Suprapubic skin (tissue), 4 donors: ENCODE results near the gene DIP2C. TPM values are rescaled to one million over a fixed set of nuclear protein-coding genes. Genes with fewer than 3 reads are reported as not detected.

Source experiments
- DNase-seq, 2 donors: peaks; one replicate each; pipeline ENCODE4 v3.0.0-alpha.2; 2019; ENCODE audit warnings: low spot score in 2 of 2
- H3K27ac ChIP-seq: fragments of 200-600 bp; sonication (generic); one replicate; pipeline ENCODE4 v1.5.1; 2019
- H3K27me3 ChIP-seq: fragments of 200-600 bp; sonication (generic); one replicate; pipeline ENCODE4 v1.5.1; 2019
- H3K36me3 ChIP-seq: fragments of 200-600 bp; sonication (generic); one replicate; pipeline ENCODE4 v1.5.1; 2019
- H3K4me1 ChIP-seq: fragments of 200-600 bp; sonication (generic); one replicate; pipeline ENCODE4 v1.5.1; 2019
- H3K4me3 ChIP-seq: fragments of 200-600 bp; sonication (generic); one replicate; pipeline ENCODE4 v1.5.1; 2019; ENCODE audit warnings: mild to moderate bottlenecking
- H3K9me3 ChIP-seq: fragments of 200-600 bp; sonication (generic); one replicate; pipeline ENCODE4 v1.5.1; 2019
- EP300 ChIP-seq: sonication (generic); formaldehyde crosslinking; IDR thresholded peaks from one replicate; pipeline ENCODE4 v1.6.1; 2017; ENCODE audit warnings: antibody characterized with exemption
- POLR2A ChIP-seq, 2 donors: fragments of 450-650 bp; IDR thresholded peaks; one replicate each; pipeline ENCODE4 v1.6.1; 2017; ENCODE audit warnings: antibody characterized with exemption in 2 of 2, mild to moderate bottlenecking in 2 of 2, moderate library complexity in 2 of 2
- POLR2AphosphoS5 ChIP-seq, 3 donors: sonication (generic); formaldehyde crosslinking; IDR thresholded peaks; one replicate each; pipeline ENCODE4 v1.6.1; 2017; ENCODE audit warnings: antibody characterized with exemption in 3 of 3
- WGBS: methylation state at CpG from one replicate; pipeline ENCODE4 v1.1.5; 2018; 5-methylcytosine and 5-hydroxymethylcytosine counted together
- total RNA-seq, 4 donors: library from RNA; depleted of rRNA; stranded (reverse); fragments of >200 nt; gene quantifications; one replicate each; pipeline ENCODE4 v1.1.0, GENCODE V29; 2016
- TF ChIP-seq, protein P1 (sequence below), 2 donors: fragments of 200-600 bp in 1 of 2; fragments of 450-650 bp in 1 of 2; sonication (generic) in 1 of 2; IDR thresholded peaks; one replicate each; pipeline ENCODE4 v1.5.1; 2016 to 2019; ENCODE audit warnings: antibody characterized with exemption in 2 of 2, mild to moderate bottlenecking in 1 of 2, moderate library complexity in 1 of 2

DIP2C gene
- total RNA-seq, 4 donors from 2014 or later = 6.7 to 23.3 (median 14.7) TPM

DNA sequence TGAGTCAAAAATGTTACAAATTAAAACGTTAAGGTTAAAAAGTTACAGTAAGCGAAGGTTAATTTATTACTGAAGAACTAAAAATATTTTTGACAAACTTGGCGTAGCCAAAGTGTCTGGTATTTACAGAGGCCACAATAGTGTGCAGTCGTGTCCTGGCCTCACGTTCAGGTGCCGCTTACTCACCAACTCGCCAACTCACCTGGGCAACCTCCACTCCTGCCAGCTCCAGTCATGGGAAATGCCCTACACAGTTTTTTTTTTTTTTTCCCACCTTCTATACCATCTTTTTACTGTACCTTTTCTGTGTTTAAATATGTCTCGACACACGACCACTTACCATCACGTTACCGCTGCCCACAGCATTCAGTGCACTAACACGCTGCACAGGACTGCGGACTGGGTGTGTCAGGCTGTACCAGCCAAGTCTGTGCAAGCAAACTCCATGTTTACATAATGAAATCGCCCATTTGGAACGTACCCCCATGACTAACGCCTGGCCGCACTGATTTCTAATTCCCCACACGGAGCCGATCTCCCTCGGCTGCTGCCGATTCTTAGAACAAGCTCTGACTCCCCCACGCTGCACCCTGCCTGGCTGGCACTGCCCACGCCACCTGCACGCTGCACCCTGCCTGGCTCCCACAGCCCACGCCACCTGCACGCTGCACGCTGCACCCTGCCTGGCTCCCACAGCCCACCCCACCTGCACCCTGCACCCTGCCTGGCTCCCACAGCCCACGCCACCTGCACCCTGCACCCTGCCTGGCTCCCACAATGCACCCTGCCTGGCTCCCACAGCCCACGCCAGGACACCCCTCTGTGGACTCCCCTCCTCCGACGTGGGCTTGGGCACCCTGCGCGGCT lies 351.1 kb downstream of the DIP2C start:
- TF ChIP-seq EP300 (no peak), POLR2A (IDR thresholded peaks at IDR 0.05) (no peak), POLR2AphosphoS5 (IDR thresholded peaks at IDR 0.05) (no peak)
- TF ChIP-seq, protein P1, sequence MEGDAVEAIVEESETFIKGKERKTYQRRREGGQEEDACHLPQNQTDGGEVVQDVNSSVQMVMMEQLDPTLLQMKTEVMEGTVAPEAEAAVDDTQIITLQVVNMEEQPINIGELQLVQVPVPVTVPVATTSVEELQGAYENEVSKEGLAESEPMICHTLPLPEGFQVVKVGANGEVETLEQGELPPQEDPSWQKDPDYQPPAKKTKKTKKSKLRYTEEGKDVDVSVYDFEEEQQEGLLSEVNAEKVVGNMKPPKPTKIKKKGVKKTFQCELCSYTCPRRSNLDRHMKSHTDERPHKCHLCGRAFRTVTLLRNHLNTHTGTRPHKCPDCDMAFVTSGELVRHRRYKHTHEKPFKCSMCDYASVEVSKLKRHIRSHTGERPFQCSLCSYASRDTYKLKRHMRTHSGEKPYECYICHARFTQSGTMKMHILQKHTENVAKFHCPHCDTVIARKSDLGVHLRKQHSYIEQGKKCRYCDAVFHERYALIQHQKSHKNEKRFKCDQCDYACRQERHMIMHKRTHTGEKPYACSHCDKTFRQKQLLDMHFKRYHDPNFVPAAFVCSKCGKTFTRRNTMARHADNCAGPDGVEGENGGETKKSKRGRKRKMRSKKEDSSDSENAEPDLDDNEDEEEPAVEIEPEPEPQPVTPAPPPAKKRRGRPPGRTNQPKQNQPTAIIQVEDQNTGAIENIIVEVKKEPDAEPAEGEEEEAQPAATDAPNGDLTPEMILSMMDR (IDR thresholded peaks at IDR 0.05) = no peak
- H3K4me3 ChIP-seq = no peak overlapping the region
- H3K27ac ChIP-seq = peak overlapping the region; percentile 23
- H3K27me3 ChIP-seq = no peaks in the 10 kb centered on the region
- no peak for DNase-seq
- 52% methylated on average over 32 of the region's 33 CpGs for WGBS
- no peaks in the 10 kb centered on the region for H3K9me3 ChIP-seq
- H3K36me3 ChIP-seq = peaks cover 26% of the 10 kb centered on the region
- H3K4me1 ChIP-seq = peaks cover 16% of the 10 kb centered on the region

DNA sequence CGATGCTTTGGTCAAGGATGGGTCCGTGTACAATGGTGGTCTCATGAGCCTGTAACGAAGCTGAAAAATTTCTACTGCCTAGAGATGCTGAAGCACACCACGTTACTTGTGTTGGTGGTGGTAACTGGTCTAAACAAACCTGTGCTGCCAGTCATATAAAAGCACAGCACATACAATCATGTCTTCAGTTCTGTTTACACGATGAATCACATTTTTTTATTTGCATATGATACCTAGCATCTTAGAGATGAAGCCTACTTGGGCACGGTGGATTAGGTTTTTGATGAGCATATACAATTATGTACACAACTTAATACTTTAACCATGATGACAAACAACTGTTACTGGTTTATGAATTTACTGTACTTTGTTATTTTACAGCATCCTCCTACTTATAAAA lies 353.2 kb downstream of the DIP2C start:
- Histone ChIP-seq H3K27me3 (no peaks in the 10 kb centered on the region), H3K9me3 (no peaks in the 10 kb centered on the region), H3K4me3 (no peak overlapping the region), H3K4me1 (peaks cover 16% of the 10 kb centered on the region), H3K27ac (no peak overlapping the region), H3K36me3 (peaks cover 12% of the 10 kb centered on the region)
- TF ChIP-seq EP300 (no peak), POLR2A (IDR thresholded peaks at IDR 0.05) (no peak), POLR2AphosphoS5 (IDR thresholded peaks at IDR 0.05) (no peak)
- TF ChIP-seq, protein P1 (IDR thresholded peaks at IDR 0.05) = no peak
- no peak for DNase-seq
- WGBS = 80% methylated on average over 6 of the region's 6 CpGs

DNA sequence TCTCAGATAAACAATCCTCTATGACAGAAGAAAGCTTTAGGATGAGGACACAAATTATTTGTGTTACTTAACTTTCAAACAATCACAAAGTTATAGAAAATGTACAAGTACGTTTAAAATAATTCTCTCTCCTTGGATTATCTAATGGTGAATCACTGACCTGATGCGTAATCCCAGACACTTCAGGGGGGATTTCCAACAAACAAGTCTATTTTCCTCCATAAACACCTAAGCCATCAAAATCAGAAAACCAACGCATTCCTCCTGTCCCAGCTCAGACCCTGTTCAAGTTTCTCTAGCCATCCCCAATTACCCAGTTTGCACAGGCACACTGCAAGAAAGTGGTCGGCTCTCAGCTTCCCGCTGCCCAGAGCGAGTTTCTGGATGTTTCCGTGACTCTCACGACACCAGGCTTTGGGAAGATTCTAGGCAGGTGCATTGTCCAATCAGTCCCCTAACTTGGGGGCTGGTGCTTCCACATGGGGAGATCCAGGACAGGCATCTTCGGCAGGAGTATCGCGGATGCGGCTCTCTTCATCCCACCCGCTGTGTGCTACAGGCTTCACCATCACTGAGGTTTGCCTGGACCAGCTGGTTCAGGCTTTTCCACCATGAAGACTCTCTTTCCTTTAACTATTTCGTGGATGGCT lies 354.2 kb downstream of the DIP2C start:
- no peak for DNase-seq
- peaks cover 16% of the 10 kb centered on the region for H3K4me1 ChIP-seq
- TF ChIP-seq EP300 (no peak), POLR2A (IDR thresholded peaks at IDR 0.05) (no peak), POLR2AphosphoS5 (IDR thresholded peaks at IDR 0.05) (no peak)
- TF ChIP-seq, protein P1 (IDR thresholded peaks at IDR 0.05) = no peak
- no peak overlapping the region for H3K4me3 ChIP-seq
- H3K27ac ChIP-seq = no peak overlapping the region
- 91% methylated on average over 14 of the region's 14 CpGs for WGBS
- H3K9me3 ChIP-seq = no peaks in the 10 kb centered on the region
- peaks cover 4% of the 10 kb centered on the region for H3K36me3 ChIP-seq
- H3K27me3 ChIP-seq = no peaks in the 10 kb centered on the region

DNA sequence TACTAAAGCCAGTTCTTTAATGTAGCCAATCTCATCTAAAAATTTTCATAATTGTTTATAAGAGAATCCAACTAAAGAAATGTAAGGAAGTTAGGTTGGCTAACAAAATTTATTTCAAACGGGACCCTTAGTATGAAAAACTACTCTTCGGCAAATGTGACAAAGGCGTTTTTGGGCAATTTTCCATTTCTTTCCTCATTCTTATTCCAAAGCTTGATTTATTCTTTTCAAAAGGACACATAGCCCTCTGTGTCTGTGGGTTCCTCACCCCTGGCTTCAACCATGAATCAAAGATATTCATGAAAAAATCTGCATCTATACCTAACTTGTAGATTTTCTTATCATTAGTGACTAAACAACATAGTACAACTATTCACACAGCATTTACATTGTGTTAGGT lies 358.3 kb downstream of the DIP2C start:
- H3K27ac ChIP-seq = no peak overlapping the region

More for the DNA sequence above, 358.3 kb downstream of the DIP2C start:
- Histone ChIP-seq H3K4me3 (no peak overlapping the region), H3K27me3 (no peaks in the 10 kb centered on the region), H3K4me1 (peaks cover 20% of the 10 kb centered on the region), H3K9me3 (no peaks in the 10 kb centered on the region), H3K36me3 (peaks cover 15% of the 10 kb centered on the region)
- DNase-seq = no peak
- TF ChIP-seq EP300 (no peak), POLR2A (IDR thresholded peaks at IDR 0.05) (no peak), POLR2AphosphoS5 (IDR thresholded peaks at IDR 0.05) (no peak)
- TF ChIP-seq, protein P1 (IDR thresholded peaks at IDR 0.05) = no peak
- 87% methylated on average over 3 of the region's 3 CpGs for WGBS
